ENCODE measurements around the gene SYDE1.

Gene SYDE1

GRCh38 chr19:15108845-15109767 lies 1.9 kb downstream of the SYDE1 start:
- no peak for DNase-seq

- no peak for DNase-seq
Observed at GRCh38 chr19:15109768-15110417, 2.7 kb downstream of the SYDE1 start.

DNA sequence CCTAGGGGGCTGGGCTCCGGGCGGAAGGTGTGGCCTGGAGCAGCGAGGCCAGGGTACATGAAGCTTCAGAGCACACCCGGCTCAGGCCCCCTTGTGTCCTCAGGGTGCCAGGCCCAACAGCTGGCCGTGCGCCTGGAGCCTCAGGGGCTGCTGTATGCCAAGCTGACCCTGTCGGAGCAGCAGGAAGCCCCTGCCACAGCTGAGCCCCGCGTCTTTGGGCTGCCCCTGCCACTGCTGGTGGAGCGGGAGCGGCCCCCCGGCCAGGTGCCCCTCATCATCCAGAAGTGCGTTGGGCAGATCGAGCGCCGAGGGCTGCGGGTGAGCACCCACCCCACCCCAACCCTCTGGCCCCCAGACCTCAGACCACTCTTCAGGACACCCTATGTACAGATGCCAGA lies 3.2 kb downstream of the SYDE1 start:
- no peak for DNase-seq

DNA sequence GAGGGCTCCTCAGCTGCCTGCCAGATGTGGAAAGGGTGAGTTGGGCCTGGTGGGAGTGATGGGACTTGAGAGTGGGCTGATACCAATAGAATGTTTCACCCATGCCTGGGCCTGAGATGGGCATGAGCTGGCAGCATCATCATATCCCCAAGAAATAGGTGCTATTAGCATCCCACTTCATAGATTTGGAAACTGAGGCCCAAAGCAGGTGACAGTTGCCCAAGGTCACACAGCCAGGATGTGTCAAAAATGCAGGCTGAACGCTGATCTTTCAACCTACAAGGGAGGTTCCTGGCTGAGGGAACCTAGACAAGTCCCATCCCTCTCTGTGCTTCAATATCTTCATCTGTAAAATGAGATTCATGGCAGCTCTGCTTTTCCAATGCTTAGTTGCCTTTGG lies 4.6 kb downstream of the SYDE1 start:
- DNase-seq: no peak

GRCh38 chr19:15112385-15112784 lies 5.2 kb downstream of the SYDE1 start:
- DNase-seq: no peak

DNA sequence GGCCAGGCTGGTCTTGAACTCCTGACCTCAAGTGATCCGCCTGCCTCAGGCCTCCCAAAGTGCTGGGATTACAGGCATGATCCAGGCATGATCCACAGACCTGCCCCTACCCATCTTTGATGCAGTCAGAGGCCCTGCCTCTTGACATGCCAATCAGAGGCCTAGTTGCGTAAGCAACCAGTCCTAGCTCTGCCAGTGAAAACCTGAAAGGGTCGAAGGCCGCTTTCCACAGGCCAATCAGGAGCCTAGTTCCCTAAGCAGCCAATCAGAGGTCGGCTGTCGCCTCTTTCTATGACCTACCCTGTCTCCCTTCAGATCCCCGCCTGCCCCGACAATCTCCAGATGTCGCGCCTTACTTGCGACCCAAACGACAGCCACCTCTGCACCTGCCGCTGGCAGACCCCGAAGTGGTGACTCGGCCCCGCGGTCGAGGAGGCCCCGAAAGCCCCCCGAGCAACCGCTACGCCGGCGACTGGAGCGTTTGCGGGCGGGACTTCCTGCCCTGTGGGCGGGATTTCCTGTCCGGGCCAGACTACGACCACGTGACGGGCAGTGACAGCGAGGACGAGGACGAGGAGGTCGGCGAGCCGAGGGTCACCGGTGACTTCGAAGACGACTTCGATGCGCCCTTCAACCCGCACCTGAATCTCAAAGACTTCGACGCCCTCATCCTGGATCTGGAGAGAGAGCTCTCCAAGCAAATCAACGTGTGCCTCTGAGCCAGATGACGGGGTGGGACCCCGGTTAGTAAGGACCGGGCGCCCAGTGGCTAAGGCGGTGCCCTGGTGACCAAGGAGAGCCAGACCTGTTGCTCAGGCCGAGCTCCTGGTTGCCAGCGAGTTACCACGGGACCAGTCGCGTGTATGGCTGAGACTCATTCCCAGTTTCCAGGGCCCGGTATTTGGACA lies 6.3 kb downstream of the SYDE1 start:
- DNase-seq: no peak

- DNase-seq: no peak
Observed at GRCh38 chr19:15114153-15114540, 6.9 kb downstream of the SYDE1 start.

DNA sequence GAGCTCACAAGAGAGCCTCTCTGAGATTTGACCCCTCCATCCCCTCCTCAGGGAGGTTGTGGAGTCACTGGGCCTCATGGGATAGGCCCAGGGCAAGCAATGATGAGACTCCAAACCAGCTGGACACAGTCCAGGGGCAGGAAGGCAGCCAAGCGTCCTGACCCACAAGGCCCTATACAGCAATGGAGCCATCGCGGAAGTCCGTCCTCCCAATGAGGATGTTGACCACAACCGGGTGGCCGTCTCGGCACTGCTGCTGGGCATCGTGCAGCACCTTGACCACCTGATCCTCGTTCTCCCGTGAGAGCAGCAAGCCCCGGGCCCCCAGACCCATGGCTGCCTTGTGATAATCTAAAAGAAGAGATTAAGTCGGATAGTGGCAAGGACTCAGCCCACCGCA lies 7.9 kb downstream of the SYDE1 start:
- DNase-seq: no peak

- no peak for DNase-seq
Observed at GRCh38 chr19:15115762-15116615, 8.8 kb downstream of the SYDE1 start.

DNA sequence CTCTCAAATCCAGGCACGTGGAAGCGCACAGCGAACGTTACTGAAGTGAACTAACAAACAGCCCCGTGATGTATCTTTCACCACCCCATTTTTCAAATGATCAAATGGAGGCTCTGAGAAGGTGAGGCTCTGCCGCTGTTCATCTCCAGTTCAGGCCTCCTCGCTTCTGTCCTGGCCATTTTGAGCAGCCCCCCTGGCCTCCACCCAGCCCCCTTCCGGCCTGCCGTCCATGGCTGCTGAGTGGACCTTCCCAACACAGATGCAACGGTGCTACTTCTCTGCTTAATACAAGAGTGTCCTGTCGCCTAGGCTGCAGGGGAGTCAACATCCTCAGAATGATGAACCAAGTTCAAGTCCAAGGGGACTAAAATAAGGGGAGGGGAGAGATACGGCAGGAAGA lies 9.7 kb downstream of the SYDE1 start:
- DNase-seq: no peak

DNA sequence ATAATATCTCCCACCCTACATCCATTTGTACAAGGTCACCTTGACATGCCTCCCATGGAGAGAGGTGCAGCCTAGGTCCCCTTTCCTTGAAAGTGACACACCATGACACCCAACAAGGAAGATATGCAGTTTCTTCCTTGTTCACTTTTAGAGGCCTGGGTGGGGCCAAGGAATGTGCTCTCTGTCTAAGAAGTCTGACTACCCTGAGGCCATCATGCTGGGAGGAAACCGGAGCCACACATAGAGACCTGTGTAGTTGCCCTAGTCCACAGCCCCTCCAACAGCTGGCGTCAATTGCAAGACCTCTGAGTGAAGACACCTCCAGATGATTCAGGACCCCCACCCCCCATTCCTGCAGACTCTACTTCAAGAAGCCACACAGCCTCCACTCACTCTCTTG lies 11.0 kb downstream of the SYDE1 start:
- no peak for DNase-seq

DNA sequence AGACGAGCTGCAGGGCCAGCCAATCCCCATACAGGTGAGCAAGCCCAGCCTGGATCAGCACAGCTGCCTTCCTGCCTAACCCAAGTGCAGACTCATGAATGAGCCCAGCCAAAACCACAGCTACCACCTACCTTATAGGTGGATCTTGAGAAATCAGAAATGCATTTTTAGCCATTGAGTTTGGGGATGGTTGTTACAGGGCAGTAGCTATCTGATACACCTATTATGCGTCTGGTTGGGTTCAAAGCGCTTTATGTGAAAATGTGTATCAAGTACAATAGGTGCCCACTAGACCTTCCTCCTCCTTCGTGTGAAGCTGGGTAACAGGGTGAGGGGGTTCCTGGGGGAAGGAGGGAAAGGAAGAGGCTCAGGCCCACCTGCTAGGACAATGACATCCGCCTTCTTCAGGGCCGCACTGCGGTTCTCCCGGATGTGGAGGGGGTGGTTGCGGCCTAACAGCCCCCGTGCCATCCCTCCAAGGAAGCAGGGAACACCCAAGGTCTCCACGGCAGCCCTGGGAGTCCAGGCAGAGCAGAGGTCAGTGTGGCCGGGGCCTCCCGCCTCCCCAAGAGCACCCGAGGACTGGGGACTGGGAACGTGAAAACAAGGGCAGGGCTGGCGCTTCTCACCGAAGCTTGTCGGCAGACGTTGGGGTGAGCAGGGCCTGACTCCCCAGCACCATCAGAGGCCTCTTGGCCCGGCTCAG lies 11.7 kb downstream of the SYDE1 start:
- DNase-seq: no peak

DNA sequence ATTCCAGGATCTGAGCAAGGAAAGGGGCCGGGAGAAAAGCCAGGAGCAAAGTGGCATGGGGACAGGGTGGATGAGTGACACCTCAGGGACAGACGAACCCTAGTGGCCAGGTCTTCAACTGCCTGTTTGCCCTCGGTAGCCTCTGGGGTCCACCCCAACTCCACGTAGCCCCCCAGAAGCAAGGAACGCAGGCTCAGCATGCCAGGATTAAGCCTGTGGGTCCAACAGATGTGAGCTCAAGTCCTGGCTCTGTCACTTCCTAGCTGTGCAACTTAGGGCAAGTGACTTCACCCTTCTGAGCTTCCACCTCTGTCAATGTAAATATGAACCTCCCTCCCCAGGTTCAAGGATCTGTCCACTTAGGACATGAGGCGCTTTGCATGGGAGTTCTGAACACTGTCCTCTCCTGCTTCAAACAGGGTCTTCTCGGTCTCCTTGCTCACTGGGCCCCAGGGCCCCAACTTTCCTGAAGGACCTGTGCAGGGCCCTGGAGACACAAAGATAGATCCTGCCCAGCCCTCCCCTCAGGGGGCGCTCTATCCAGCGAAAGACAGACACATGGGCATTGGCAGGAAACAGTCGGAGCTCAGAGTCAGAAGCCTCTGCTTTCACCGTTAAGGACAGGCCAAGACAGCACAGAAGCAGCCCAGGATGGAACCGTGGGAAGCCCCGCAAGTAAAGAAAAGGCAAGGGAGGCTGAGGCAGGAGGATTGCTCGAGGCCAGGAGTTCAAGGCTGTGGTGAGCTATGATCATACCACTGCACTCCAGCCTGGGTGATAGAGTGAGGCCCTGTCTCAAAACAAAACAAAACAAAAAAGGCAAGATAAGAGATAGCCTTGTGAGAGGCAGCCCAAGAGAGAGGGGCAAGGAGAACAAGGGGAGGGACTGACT lies 13.2 kb downstream of the SYDE1 start:
- DNase-seq: no peak

DNA sequence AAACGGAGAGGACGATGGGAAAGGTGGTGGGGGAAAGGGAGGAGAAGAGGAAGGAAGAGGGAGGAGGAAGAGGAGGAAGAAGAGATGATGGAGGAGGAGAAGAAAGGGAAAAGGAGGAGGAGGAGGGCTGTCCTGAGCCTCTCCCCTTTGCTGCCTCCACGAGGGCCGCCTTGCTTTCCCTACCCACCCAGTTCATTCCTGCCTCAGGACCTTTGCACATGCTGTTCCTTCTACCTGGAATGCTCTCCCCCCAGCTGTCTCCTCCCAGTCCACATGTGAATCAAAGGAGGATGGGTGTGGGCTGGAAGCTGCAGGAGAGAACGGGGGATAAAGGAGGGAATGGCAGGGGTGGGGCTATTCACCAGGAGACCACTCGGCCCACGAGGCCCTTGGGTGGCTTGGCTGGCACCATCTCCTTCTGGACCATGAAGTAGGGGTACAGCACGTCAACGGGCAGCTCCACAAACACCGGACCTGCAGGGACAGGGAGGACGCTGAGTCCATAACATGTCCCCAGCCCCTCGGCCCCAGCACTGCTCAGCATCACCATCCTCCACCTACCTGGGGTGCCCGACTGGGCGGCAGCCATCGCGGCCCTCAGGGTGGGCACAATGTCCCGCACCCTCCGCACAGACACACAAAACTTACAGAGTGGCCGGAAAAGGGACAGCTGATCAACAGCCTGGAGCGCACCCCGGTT lies 15.3 kb downstream of the SYDE1 start:
- DNase-seq: no peak

GRCh38 chr19:15123031-15123890 lies 16.1 kb downstream of the SYDE1 start:
- no peak for DNase-seq

GRCh38 chr19:15123900-15124299 lies 16.7 kb downstream of the SYDE1 start:
- DNase-seq: no peak

DNA sequence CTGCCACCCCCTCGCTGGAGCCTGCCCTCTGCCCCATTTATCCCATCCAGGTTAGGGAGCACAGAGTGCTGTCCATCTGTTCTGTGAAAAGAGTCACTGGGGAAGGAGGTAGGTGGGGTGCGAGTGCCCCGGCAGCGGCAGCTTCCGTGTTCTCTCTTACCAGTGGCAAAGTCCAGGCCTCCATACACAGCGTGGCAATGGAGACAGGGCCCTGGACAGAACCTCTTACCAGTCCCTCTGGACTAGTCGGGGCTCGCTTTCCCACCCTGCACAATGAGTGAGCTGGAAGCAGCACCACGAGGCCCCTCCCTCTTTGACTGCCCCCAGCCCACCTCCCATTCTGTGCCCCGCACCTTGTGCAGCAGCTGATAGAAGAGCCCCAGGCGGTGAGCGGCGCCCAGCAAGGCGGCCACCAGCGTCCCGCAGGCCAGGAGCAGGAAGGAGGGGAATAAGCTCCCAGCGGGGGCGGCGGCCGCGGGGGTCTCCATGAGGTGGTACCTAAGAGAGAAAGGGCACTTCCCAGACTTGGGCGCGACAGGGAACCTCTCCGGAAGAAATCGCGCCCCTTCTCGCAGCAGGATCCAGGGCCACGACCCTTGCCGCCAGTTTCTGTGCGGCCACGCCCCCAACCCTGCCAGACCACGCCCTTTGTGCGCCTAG lies 17.5 kb downstream of the SYDE1 start:
- DNase-seq: no peak
